ENCODE data around the gene ARL1. TPM values are rescaled to one million over a fixed set of nuclear protein-coding genes. Genes with fewer than 3 reads are reported as not detected.
"Not testable (repeated sequence)": the region's sequence is repeated elsewhere in the genome, so short reads cannot be mapped to it uniquely, and the experiment has no call there.

The ARL1 gene
- total RNA-seq, 4 donors from 2014 or later = 58.2 to 66.1 (median 61.2) TPM

DNA sequence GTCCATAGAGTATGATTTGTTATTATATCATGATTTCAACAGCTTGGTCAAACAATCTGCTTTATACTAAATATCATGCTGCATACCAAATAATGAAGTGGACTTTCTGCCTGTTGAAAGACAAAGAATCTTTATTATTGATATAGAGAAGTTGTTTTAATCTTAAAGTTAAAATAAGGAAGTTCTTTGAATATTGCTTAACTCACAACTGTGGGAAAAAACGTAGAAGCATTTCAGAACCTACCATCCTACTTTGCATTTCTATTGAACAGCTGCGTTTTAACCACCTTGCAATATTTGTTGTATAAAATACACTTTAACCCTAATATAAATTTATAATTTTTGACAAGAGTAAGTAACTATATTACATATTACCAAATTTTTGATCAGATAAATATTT, 22.9 kb upstream of the ARL1 start:
- Histone ChIP-seq H3K4me3 (no peak overlapping the region), H3K36me3 (no peaks in the 10 kb centered on the region), H3K4me1 (no peaks in the 10 kb centered on the region), H3K27ac (no peak overlapping the region), H3K9me3 (no peaks in the 10 kb centered on the region), H3K27me3 (no peaks in the 10 kb centered on the region)
- no peak for ATAC-seq
- TF ChIP-seq POLR2AphosphoS5 (IDR thresholded peaks at IDR 0.05) (no peak), EP300 (IDR thresholded peaks at IDR 0.05) (no peak), POLR2A (IDR thresholded peaks at IDR 0.05) (no peak)
- TF ChIP-seq, protein P1, sequence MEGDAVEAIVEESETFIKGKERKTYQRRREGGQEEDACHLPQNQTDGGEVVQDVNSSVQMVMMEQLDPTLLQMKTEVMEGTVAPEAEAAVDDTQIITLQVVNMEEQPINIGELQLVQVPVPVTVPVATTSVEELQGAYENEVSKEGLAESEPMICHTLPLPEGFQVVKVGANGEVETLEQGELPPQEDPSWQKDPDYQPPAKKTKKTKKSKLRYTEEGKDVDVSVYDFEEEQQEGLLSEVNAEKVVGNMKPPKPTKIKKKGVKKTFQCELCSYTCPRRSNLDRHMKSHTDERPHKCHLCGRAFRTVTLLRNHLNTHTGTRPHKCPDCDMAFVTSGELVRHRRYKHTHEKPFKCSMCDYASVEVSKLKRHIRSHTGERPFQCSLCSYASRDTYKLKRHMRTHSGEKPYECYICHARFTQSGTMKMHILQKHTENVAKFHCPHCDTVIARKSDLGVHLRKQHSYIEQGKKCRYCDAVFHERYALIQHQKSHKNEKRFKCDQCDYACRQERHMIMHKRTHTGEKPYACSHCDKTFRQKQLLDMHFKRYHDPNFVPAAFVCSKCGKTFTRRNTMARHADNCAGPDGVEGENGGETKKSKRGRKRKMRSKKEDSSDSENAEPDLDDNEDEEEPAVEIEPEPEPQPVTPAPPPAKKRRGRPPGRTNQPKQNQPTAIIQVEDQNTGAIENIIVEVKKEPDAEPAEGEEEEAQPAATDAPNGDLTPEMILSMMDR (IDR thresholded peaks at IDR 0.05) = no peak
- WGBS, 2 donors (ENCODE audit: low coverage in 1 of 2) = 65 to 75% methylated on average over 2 of the region's 2 CpGs

DNA sequence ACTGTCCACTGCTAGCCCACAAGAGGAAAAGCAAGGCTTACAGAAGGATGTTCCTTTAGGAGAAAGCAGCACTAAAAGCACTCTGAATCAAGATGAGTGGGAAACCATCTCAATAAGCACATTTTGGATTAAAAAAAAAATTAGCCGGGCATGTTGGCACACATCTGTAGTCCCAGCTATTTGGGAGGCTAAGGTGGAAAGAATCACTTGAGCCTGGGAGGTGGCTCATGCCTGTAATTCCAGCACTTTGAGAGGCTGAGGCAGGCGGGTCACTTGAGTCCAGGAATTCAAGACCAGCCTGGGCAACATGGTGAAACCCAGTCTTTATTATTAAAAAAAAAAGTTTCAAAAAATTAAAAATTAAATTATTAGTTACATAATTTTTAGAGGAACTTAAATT, 17.0 kb upstream of the ARL1 start:
- WGBS, 2 donors (ENCODE audit: low coverage in 1 of 2) = 91 to 100% methylated on average over 2 of the region's 2 CpGs
- peaks cover 10% of the 10 kb centered on the region for H3K27me3 ChIP-seq
- no peaks in the 10 kb centered on the region for H3K4me1 ChIP-seq
- no peak for ATAC-seq
- no peak for TF ChIP-seq POLR2A (IDR thresholded peaks at IDR 0.05)
- no peak for TF ChIP-seq EP300 (IDR thresholded peaks at IDR 0.05)
- TF ChIP-seq POLR2AphosphoS5 (IDR thresholded peaks at IDR 0.05) = no peak
- TF ChIP-seq, protein P1 (IDR thresholded peaks at IDR 0.05) = no peak
- H3K4me3 ChIP-seq = no peak overlapping the region
- no peaks in the 10 kb centered on the region for H3K9me3 ChIP-seq
- no peaks in the 10 kb centered on the region for H3K36me3 ChIP-seq
- H3K27ac ChIP-seq = no peak overlapping the region

DNA sequence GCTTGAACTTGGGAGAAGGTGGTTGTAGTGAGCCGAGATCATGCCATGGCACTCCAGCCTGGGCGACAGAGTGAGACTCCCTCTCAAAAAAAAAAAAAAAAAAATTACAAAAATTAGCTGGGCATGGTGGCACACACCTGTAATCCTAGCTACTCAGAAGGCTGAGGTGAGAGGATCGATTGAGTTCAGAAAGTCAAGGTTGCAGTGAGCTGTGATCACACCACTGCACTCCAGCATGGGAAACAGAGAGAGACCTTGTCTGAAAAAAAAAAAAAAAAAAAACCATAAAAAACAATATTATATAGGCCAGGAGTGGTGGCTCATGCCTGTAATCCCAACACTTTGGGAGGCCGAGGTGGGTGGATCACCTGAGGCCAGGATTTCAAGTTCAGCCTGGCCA, 14.5 kb upstream of the ARL1 start:
- not testable (repeated sequence) for ATAC-seq
- 85 to 100% methylated on average over 1 to 3 of the region's 4 CpGs for WGBS, 2 donors (ENCODE audit: low coverage in 1 of 2)

DNA sequence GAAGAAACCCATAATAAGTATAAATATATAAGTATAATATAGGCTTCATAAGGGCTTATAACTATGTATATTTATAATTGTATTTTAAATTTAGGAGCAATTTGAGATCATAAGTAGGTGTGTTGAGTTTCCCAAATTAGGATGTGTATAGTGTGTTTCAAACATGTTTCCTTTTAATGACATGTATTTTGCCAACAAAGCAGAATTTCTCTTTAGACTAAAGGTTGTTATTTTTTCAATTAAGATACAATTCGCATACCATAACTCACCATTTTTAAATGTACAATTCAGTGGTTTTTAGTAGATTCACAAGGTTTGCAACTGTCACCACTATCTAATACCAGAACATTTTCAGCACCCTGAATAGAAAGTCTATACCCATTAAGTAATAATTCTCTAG, 7.7 kb upstream of the ARL1 start:
- Histone ChIP-seq H3K27me3 (no peaks in the 10 kb centered on the region), H3K4me1 (no peaks in the 10 kb centered on the region), H3K9me3 (no peaks in the 10 kb centered on the region), H3K27ac (no peak overlapping the region), H3K4me3 (no peak overlapping the region), H3K36me3 (no peaks in the 10 kb centered on the region)
- TF ChIP-seq, protein P1 (IDR thresholded peaks at IDR 0.05) = no peak
- TF ChIP-seq POLR2A (IDR thresholded peaks at IDR 0.05) (no peak), EP300 (IDR thresholded peaks at IDR 0.05) (no peak), POLR2AphosphoS5 (IDR thresholded peaks at IDR 0.05) (no peak)
- ATAC-seq = no peak
- 82 to 88% methylated on average over 1 of the region's 1 CpG for WGBS, 2 donors (ENCODE audit: low coverage in 1 of 2)

More for the DNA sequence above, 14.5 kb upstream of the ARL1 start:
- H3K27me3 ChIP-seq = peaks cover 10% of the 10 kb centered on the region
- H3K9me3 ChIP-seq, H3K4me1 ChIP-seq, H3K36me3 ChIP-seq, H3K27ac ChIP-seq, H3K4me3 ChIP-seq: not testable (repeated sequence)

DNA sequence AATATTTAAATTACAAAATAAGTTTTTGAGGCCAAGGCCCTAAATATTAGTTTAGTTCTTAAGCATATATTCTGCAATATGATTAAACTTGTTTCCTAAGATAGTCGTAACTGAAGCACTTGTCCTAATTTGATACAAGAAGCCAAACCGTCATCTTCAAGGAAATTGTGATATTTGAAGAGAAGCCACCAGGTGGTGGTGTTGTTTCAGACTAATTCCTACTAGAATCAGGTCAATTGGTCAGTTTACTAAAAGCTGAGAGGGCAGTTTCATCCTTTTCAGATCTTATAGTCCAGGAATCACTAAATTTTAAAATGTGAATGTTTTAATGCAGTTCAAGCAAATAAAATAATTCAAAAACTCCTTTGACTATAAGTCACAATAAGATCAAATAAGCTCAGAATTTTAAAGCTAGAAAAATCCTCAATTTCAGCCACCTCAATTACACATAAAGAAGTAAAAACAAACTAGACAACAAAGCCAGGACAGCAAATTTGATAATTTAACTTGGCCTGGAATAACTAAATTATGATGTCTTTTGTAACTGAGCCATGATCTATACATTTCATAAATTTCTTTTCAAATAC, 7.1 kb upstream of the ARL1 start:
- no peak overlapping the region for H3K4me3 ChIP-seq
- no peaks in the 10 kb centered on the region for H3K4me1 ChIP-seq
- H3K27me3 ChIP-seq = no peaks in the 10 kb centered on the region
- no peak overlapping the region for H3K27ac ChIP-seq
- H3K36me3 ChIP-seq = no peaks in the 10 kb centered on the region
- TF ChIP-seq, protein P1 (IDR thresholded peaks at IDR 0.05) = peak; percentile 26 to 67 (median 64)
- no peak for TF ChIP-seq EP300 (IDR thresholded peaks at IDR 0.05)
- TF ChIP-seq POLR2A (IDR thresholded peaks at IDR 0.05) = no peak
- ATAC-seq = peak; percentile 41
- H3K9me3 ChIP-seq = no peaks in the 10 kb centered on the region
- WGBS, 2 donors (ENCODE audit: low coverage in 1 of 2) = 0 to 10% methylated on average over 2 of the region's 2 CpGs

DNA sequence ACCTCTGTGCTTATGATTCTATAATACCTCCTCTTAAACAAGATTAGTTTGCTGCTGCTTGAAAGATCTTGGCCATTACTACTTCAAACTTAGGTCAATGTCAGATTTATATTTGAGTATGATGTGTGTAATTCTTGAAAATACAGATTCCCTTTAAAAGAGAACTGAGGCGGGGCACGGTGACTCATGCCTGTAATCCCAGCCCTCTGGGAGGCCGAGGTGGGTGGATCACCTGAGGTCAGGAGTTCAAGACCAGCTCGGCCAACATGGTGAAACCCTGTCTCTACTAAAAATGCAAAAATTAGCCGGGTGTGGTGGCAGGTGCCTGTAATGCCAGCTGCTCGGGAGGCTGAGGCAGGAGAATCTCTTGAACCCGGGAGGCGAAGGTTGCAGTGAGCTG, 2.6 kb upstream of the ARL1 start:
- ATAC-seq, H3K27me3 ChIP-seq, H3K9me3 ChIP-seq, H3K36me3 ChIP-seq, H3K27ac ChIP-seq, H3K4me3 ChIP-seq: not testable (repeated sequence)
- 73% methylated on average over 7 of the region's 8 CpGs; no CpG with 5 or more reads in 1 of the 2 donors for WGBS, 2 donors (ENCODE audit: low coverage in 1 of 2)
- H3K4me1 ChIP-seq = peaks cover 0 to 29% (median 8%) of the 10 kb centered on the region in 3 donors
